Epithelial cell of esophagus (primary cell): ENCODE data around the gene DGAT2.

Experiments
- DNase-seq: peaks from one replicate; pipeline ENCODE4 v3.0.0; 2010; ENCODE audit warnings: low read depth
- H3K4me3 ChIP-seq: 2 replicates; pipeline ENCODE4 v1.5.1; 2011; ENCODE audit warnings: mild to moderate bottlenecking, low read length, control low read depth
- TF ChIP-seq, protein P1 (sequence below): IDR thresholded peaks from 2 replicates; pipeline ENCODE4 v1.5.1; 2011; ENCODE audit warnings: low read depth, mild to moderate bottlenecking, low read length, control low read depth, inconsistent platforms; ENCODE audit not compliant: insufficient read depth; ENCODE audit errors: missing control alignments

DGAT2 gene

GRCh38 chr11:75766443-75767227, 1.9 kb upstream of the DGAT2 start:
- no peak for DNase-seq
- H3K4me3 ChIP-seq = no peak overlapping the region
- TF ChIP-seq, protein P1, sequence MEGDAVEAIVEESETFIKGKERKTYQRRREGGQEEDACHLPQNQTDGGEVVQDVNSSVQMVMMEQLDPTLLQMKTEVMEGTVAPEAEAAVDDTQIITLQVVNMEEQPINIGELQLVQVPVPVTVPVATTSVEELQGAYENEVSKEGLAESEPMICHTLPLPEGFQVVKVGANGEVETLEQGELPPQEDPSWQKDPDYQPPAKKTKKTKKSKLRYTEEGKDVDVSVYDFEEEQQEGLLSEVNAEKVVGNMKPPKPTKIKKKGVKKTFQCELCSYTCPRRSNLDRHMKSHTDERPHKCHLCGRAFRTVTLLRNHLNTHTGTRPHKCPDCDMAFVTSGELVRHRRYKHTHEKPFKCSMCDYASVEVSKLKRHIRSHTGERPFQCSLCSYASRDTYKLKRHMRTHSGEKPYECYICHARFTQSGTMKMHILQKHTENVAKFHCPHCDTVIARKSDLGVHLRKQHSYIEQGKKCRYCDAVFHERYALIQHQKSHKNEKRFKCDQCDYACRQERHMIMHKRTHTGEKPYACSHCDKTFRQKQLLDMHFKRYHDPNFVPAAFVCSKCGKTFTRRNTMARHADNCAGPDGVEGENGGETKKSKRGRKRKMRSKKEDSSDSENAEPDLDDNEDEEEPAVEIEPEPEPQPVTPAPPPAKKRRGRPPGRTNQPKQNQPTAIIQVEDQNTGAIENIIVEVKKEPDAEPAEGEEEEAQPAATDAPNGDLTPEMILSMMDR = no peak

DNA sequence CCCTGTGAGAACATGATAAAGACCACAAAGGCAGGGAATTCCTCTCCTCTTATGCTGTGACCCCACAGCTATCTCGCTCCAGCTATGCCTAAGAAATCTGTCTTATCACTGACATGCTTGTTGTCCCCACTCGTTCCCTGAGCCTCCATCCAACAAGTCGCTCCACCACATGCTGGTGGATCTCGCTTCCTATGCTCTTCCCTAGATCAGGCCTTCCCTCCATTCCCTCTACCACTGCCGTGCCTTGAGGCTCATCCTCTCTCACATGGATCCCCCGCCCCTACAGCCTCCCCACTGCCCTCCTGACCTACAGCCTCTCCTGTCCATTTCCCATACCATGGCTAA, 1.4 kb upstream of the DGAT2 start:
- H3K4me3 ChIP-seq = no peak overlapping the region
- TF ChIP-seq, protein P1 = no peak
- no peak for DNase-seq

- DNase-seq = no peak
- TF ChIP-seq, protein P1 = no peak
- H3K4me3 ChIP-seq = no peak overlapping the region
Measured at GRCh38 chr11:75767793-75768111, 826 bp upstream of the DGAT2 start.

GRCh38 chr11:75768909-75769771, 562 bp downstream of the DGAT2 start:
- peak; percentile 36 for DNase-seq
- H3K4me3 ChIP-seq = peak overlapping the region; percentile 55
- TF ChIP-seq, protein P1 = no peak

DNA sequence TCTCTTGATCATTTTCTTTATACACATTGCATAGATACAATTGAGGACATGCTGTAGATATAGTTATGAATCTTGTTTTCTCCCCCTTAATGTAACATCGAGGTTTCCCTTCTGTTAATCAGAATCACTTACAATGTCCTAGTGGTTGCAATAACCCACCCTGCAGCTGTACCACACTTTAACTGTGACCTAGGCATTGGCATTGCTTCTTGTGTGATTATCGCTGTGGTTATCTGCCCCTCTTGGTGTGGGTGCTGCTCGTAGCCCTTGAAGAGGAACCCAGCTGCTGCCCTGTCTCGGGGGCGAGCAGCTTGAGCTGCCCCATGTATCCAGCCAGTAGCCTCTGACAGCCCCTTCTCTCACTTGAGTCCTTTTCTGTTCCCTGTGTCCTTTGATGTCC, 1.5 kb downstream of the DGAT2 start:
- no peak overlapping the region for H3K4me3 ChIP-seq

GRCh38 chr11:75771646-75772410, 3.2 kb downstream of the DGAT2 start:
- TF ChIP-seq, protein P1 = no peak
- no peak overlapping the region for H3K4me3 ChIP-seq
- DNase-seq = peak; percentile 86

More for the DNA sequence above, 1.5 kb downstream of the DGAT2 start:
- no peak for DNase-seq
- TF ChIP-seq, protein P1 = no peak
